HEK293 (cell line): ENCODE measurements around the gene HMCN2.
A peak's percentile ranks its signal among the peaks of the same experiment; 100 is the strongest.

Experiments
- CTCF ChIA-PET: fragments of 350-600 bp; formaldehyde crosslinking; extraction: SDS; loops from one replicate; lab custom pipeline; 2021; ENCODE audit warnings: antibody characterized with exemption; lab: Yijun Ruan, JAX
- POLR2A ChIA-PET: fragments of 300-600 bp; formaldehyde crosslinking; extraction: SDS; loops from one replicate; lab custom pipeline; 2020; ENCODE audit warnings: antibody characterized with exemption, inconsistent platforms; lab: Yijun Ruan, JAX
- H3K27ac ChIP-seq: fragments of 200-500 bp; sonication (Bioruptor generic); 2 replicates; pipeline ENCODE4 v1.5.1; 2014; ENCODE audit warnings: low read depth, low read length, control low read depth, inconsistent platforms; ENCODE audit errors: extremely low read depth
- H3K36me3 ChIP-seq, 2 experiments: fragments of 200-500 bp in 1 of 2; sonication (Bioruptor generic) in 1 of 2; 1 replicate in 1 of 2; 2 replicates in 1 of 2; pipeline ENCODE4 v1.5.1; 2014 to 2017; ENCODE audit warnings: inconsistent platforms in 2 of 2, low read length in 2 of 2; ENCODE audit not compliant: control insufficient read depth in 2 of 2, insufficient read depth in 1 of 2
- H3K4me1 ChIP-seq: fragments of 200-500 bp; sonication (Bioruptor generic); 2 replicates; pipeline ENCODE4 v1.5.1; 2014; ENCODE audit warnings: mild to moderate bottlenecking, low read length, inconsistent platforms; ENCODE audit not compliant: control insufficient read depth, insufficient read depth
- H3K4me3 ChIP-seq: 2 replicates; pipeline ENCODE4 v1.5.1; 2011; ENCODE audit warnings: low read depth, mild to moderate bottlenecking, control low read depth, low read length, moderate library complexity
- H3K9me3 ChIP-seq: fragments of 200-500 bp; sonication (Bioruptor generic); 2 replicates; pipeline ENCODE4 v1.5.1; 2014; ENCODE audit warnings: low read depth, low read length, inconsistent platforms; ENCODE audit not compliant: control insufficient read depth, insufficient read depth
- FEZF1 ChIP-seq: fragments of 450-650 bp; formaldehyde crosslinking; IDR thresholded peaks from 2 replicates; pipeline ENCODE4 v1.5.1; 2016; ENCODE audit warnings: missing biosample characterization, missing genetic modification characterization
- IKZF3 ChIP-seq: fragments of 450-650 bp; IDR thresholded peaks from 2 replicates; pipeline ENCODE4 v1.5.0; 2018; ENCODE audit warnings: missing biosample characterization, mild to moderate bottlenecking, missing genetic modification characterization, moderate library complexity
- INSM2 ChIP-seq: fragments of 450-650 bp; formaldehyde crosslinking; IDR thresholded peaks from 2 replicates; pipeline ENCODE4 v1.5.1; 2016; ENCODE audit warnings: missing biosample characterization, missing genetic modification characterization
- KLF7 ChIP-seq: fragments of 450-650 bp; formaldehyde crosslinking; IDR thresholded peaks from 2 replicates; pipeline ENCODE4 v1.5.1; 2016; ENCODE audit warnings: missing biosample characterization, missing genetic modification characterization, borderline replicate concordance
- PATZ1 ChIP-seq: fragments of 450-650 bp; formaldehyde crosslinking; IDR thresholded peaks from 2 replicates; pipeline ENCODE4 v1.5.1; 2016; ENCODE audit warnings: missing biosample characterization, missing genetic modification characterization
- SCRT1 ChIP-seq: fragments of 450-650 bp; formaldehyde crosslinking; IDR thresholded peaks from 2 replicates; pipeline ENCODE4 v1.5.1; 2016; ENCODE audit warnings: missing biosample characterization, missing genetic modification characterization, borderline replicate concordance
- SP3 ChIP-seq: fragments of 450-650 bp; formaldehyde crosslinking; IDR thresholded peaks from 2 replicates; pipeline ENCODE4 v1.5.1; 2016; ENCODE audit warnings: missing biosample characterization, missing genetic modification characterization
- YY1 ChIP-seq: fragments of 450-650 bp; formaldehyde crosslinking; IDR thresholded peaks from 2 replicates; pipeline ENCODE4 v1.5.1; 2018; ENCODE audit warnings: missing biosample characterization, missing genetic modification characterization
- ZBTB17 ChIP-seq: fragments of 450-650 bp; formaldehyde crosslinking; IDR thresholded peaks from 2 replicates; pipeline ENCODE4 v1.5.1; 2016; ENCODE audit warnings: missing biosample characterization, missing genetic modification characterization
- ZFP69B ChIP-seq: fragments of 450-650 bp; formaldehyde crosslinking; IDR thresholded peaks from 2 replicates; pipeline ENCODE4 v1.5.1; 2016; ENCODE audit warnings: missing biosample characterization, missing genetic modification characterization
- ZNF10 ChIP-seq: fragments of 450-650 bp; formaldehyde crosslinking; IDR thresholded peaks from 2 replicates; pipeline ENCODE4 v1.5.1; 2017; ENCODE audit warnings: missing biosample characterization, missing genetic modification characterization
- ZNF18 ChIP-seq: fragments of 450-650 bp; formaldehyde crosslinking; IDR thresholded peaks from 2 replicates; pipeline ENCODE4 v1.5.1; 2016; ENCODE audit warnings: missing biosample characterization, missing genetic modification characterization
- ZNF24 ChIP-seq: fragments of 450-650 bp; formaldehyde crosslinking; IDR thresholded peaks from 2 replicates; pipeline ENCODE4 v1.5.1; 2016; ENCODE audit warnings: missing biosample characterization, missing genetic modification characterization
- ZNF274 ChIP-seq, 2 experiments: fragments of 200-500 bp in 1 of 2; fragments of 450-650 bp in 1 of 2; sonication (Bioruptor generic) in 1 of 2; formaldehyde crosslinking in 1 of 2; IDR thresholded peaks; 2 replicates each; pipeline versions ENCODE4 v1.5.1 to v1.6.1; 2014 to 2016; ENCODE audit warnings: borderline replicate concordance in 1 of 2, inconsistent platforms in 1 of 2, low read length in 1 of 2, missing biosample characterization in 1 of 2, missing genetic modification characterization in 1 of 2
- ZNF362 ChIP-seq: fragments of 450-650 bp; formaldehyde crosslinking; IDR thresholded peaks from 2 replicates; pipeline ENCODE4 v1.5.1; 2016; ENCODE audit warnings: missing biosample characterization, missing genetic modification characterization
- ZNF664 ChIP-seq: fragments of 450-650 bp; formaldehyde crosslinking; IDR thresholded peaks from 2 replicates; pipeline ENCODE4 v1.5.1; 2016; ENCODE audit warnings: missing biosample characterization, missing genetic modification characterization
- ZNF692 ChIP-seq: fragments of 450-650 bp; formaldehyde crosslinking; IDR thresholded peaks from 2 replicates; pipeline ENCODE4 v1.5.1; 2016; ENCODE audit warnings: missing biosample characterization, missing genetic modification characterization

Gene HMCN2

GRCh38 chr9:130328349-130328801 is 62.8 kb downstream of the HMCN2 start (continued):
- no peak for TF ChIP-seq INSM2
- TF ChIP-seq FEZF1 (tag by site-specific recombination), result peak; percentile 64
- peak; percentile 35; the same call in 1 of the 2 replicates for TF ChIP-seq ZBTB17 (tag by site-specific recombination)
- peak; percentile 4; the same call in 1 of the 2 replicates for TF ChIP-seq PATZ1 (tag by site-specific recombination)
- no peak for TF ChIP-seq SCRT1 (tag by site-specific recombination)
- TF ChIP-seq ZFP69B (tag by site-specific recombination), result peak; percentile 56; the same call in 1 of the 2 replicates
- 0 out of 2 replicates have a peak, but pooled peaks have one; percentile 32 for TF ChIP-seq ZNF692 (tag by site-specific recombination)
- TF ChIP-seq YY1 (tag by site-specific recombination), result no peak
- TF ChIP-seq IKZF3 (tag by site-specific recombination), result peak; percentile 12; the same call in 1 of the 2 replicates
- TF ChIP-seq ZNF274 (IDR thresholded peaks at IDR 0.05; ENCODE audit: low read length), result no peak
- TF ChIP-seq ZNF274 (tag by site-specific recombination; IDR thresholded peaks at IDR 0.05; ENCODE audit: borderline replicate concordance), result no peak
- no peak for TF ChIP-seq ZNF18 (tag by site-specific recombination)
- TF ChIP-seq ZNF24 (tag by site-specific recombination), result peak; percentile 62; the same call in 1 of the 2 replicates
- TF ChIP-seq SP3, result no peak

GRCh38 chr9:130329061-130329460 is 63.5 kb downstream of the HMCN2 start:
- Histone ChIP-seq H3K4me3 (no peak overlapping the region), H3K4me1 (no peaks in the 10 kb centered on the region), H3K36me3 (no peaks in the 10 kb centered on the region), H3K9me3 (no peaks in the 10 kb centered on the region), H3K27ac (no peak overlapping the region)
- CTCF ChIA-PET, result interaction anchor here (0.9 kb wide), 1 partner anchor 155 kb away, joined by 3 read pairs; no protein-coding TSS in a partner anchor
- TF ChIP-seq KLF7 (no peak), ZNF664 (0 out of 2 replicates have a peak, but pooled peaks have one; percentile 37), ZNF362 (tag by site-specific recombination) (peak; percentile 29; the same call in 1 of the 2 replicates), ZNF10 (tag by site-specific recombination) (0 out of 2 replicates have a peak, but pooled peaks have one; percentile 10)
- POLR2A ChIA-PET, result no interaction called here
